GM08714 (cell line): ENCODE measurements around the gene GUCA2A.

Experiments
- H3K4me3 ChIP-seq: fragments of 200-500 bp; sonication (Bioruptor generic); 2 replicates; pipeline ENCODE4 v1.5.1; 2014; ENCODE audit warnings: mild to moderate bottlenecking, low read length, inconsistent platforms
- ZNF274 ChIP-seq: IDR thresholded peaks from 2 replicates; pipeline ENCODE4 v1.6.1; 2012; ENCODE audit warnings: mild to moderate bottlenecking, low read depth, low read length

The GUCA2A gene

GRCh38 chr1:42184616-42185015 is 20.1 kb upstream of the GUCA2A start:
- TF ChIP-seq ZNF274: no peak
- no peak overlapping the region for H3K4me3 ChIP-seq

DNA sequence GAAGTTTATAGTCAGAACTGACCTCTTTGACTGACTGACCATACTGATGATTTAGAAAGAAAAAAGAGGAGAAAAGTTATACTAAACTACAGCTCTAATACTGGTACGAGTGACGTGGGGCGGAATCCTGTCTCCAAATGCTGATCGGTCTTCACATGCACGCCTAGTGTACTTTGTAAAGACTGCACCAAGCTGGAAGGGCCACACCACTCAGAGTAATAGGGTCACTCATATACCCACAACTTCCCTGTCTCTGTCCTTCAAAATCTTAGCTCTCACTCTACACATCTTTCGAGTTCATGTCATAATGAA is 19.4 kb upstream of the GUCA2A start:
- TF ChIP-seq ZNF274: no peak
- no peak overlapping the region for H3K4me3 ChIP-seq

DNA sequence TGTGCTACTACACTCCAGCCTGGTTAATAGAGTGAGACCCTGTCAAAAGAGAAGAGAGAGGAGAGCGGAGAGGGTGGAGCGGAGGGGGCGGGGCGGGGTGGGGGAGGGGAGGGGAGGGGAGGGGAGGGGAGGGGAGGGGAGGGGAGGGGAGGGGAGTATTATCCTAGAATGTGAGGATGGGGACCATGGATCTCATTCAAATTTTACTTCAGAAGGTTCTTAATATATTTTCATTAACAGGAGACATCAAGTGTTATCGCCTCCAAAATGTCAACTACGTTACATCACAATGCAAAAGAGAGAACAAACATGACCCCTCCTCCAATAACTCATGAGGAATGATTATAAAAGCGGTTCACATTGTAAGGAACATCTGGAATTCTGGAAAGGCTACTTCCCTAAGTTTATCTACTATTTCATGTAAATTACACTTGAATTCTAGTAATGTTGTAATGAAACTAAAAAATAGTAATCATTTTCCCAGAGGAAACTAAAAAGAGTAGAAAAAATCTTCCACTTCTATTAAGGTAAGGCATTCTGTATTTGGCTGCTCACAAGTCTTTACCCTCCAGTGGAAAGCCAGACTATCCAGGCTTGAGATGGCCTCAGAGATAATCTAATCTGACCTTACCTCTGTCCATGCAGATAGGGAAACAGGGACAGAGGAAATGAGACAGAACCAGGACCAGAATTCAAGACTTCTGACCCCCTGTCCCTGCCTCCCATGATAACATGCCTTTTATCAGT is 18.8 kb upstream of the GUCA2A start:
- TF ChIP-seq ZNF274: no peak
- H3K4me3 ChIP-seq: no peak overlapping the region

GRCh38 chr1:42181687-42182086 is 17.1 kb upstream of the GUCA2A start:
- H3K4me3 ChIP-seq: no peak overlapping the region
- no peak for TF ChIP-seq ZNF274

- no peak overlapping the region for H3K4me3 ChIP-seq
- no peak for TF ChIP-seq ZNF274
Measured at GRCh38 chr1:42179900-42180329, 15.4 kb upstream of the GUCA2A start.

DNA sequence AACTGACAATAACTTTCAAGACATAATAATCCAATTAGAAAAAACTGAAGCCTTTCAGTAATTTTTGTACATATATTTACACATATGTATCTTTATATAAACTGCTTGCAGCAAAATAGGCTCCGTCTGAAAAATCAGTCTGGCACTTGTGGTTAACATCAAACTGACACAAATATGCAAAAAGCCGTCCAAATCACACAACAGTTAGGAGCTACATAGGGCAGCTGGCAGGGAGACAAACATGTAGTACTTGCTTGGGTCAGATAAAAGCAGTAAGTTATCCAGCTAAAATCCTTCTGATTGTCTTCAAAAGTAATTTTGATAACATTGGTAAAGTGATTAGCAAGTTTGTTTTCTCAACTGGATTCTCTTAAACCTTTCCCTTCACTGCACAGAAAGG is 14.7 kb upstream of the GUCA2A start:
- no peak overlapping the region for H3K4me3 ChIP-seq
- no peak for TF ChIP-seq ZNF274

GRCh38 chr1:42178249-42178648 is 13.7 kb upstream of the GUCA2A start:
- no peak for TF ChIP-seq ZNF274

GRCh38 chr1:42177541-42177981 is 13.0 kb upstream of the GUCA2A start:
- TF ChIP-seq ZNF274: no peak
- no peak overlapping the region for H3K4me3 ChIP-seq

More at GRCh38 chr1:42178249-42178648, 13.7 kb upstream of the GUCA2A start:
- H3K4me3 ChIP-seq: no peak overlapping the region

GRCh38 chr1:42176902-42177519 is 12.5 kb upstream of the GUCA2A start:
- H3K4me3 ChIP-seq: no peak overlapping the region
- no peak for TF ChIP-seq ZNF274

DNA sequence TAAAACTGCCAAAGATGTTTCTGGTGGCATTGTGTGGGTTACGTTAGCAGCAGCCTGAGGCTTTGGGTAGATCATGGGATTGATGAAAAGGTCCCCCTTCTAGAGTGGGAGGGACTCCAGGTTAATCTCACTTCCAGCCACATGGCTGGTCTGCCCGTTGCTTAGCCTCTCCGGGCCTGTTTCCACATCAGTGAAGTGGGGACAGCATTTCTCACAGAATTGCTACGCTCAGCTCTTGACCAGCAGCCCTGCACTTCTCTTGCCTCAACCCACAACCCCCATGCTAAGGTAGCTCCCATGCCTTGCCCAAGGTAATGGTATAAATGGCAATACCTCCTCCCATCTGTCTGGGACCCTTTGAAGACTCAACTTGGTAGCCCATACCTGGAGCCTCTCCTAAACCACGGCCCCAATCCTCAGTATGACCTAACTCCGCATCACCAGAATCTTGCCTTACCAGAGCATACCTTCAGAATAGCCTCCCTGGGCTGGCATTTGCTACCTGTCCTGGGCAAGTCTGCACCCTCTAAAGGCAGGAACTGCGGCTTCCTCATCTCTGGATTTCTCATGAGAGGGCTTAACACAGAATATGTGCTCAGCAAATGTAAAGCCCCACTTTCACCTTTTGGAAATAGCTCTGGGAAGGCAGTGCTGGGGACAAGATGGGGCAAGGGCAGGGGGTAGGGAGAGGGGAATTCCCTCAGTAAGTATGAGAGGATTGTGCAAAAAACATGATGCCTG is 10.9 kb upstream of the GUCA2A start:
- no peak overlapping the region for H3K4me3 ChIP-seq
- TF ChIP-seq ZNF274: no peak

- no peak for TF ChIP-seq ZNF274
- no peak overlapping the region for H3K4me3 ChIP-seq
Measured at GRCh38 chr1:42173961-42174735, 9.6 kb upstream of the GUCA2A start.

DNA sequence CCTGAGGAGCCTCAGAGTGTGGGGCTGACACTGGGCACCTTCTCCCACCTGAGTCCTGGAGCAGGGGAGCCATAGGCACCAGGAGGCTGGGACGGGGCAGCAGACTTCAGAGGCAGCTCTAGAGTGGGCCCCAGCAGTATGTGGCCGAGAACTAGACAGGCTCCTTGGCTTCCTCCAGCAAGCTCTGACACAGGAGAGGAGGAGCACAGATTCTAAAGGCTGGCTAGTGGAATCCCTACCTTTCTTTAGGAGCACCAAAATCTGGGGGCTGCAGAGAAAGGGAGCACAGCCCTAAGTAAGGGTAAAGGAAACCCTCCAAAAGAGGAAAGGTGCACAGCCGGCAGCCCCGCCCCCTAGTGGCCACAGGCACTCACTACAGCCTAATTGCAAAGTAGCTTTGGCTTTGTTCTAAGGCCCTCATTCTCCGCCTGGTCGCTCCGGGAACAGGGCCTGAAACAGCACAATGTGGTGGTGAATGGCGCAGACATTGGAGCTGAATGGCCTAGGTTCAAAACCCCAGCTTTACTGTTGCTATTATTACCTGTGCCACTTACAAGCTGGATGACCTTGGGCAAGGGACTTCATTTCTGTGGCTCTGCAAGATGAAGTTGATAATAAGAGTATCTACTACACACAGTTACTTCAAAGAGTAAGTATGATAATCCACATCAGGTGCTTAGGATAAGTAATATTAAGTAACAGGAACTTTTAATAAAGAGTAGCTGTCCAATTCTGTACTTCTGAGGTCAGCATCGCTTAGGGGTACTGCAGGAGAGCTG is 8.8 kb upstream of the GUCA2A start:
- TF ChIP-seq ZNF274: no peak
- no peak overlapping the region for H3K4me3 ChIP-seq

DNA sequence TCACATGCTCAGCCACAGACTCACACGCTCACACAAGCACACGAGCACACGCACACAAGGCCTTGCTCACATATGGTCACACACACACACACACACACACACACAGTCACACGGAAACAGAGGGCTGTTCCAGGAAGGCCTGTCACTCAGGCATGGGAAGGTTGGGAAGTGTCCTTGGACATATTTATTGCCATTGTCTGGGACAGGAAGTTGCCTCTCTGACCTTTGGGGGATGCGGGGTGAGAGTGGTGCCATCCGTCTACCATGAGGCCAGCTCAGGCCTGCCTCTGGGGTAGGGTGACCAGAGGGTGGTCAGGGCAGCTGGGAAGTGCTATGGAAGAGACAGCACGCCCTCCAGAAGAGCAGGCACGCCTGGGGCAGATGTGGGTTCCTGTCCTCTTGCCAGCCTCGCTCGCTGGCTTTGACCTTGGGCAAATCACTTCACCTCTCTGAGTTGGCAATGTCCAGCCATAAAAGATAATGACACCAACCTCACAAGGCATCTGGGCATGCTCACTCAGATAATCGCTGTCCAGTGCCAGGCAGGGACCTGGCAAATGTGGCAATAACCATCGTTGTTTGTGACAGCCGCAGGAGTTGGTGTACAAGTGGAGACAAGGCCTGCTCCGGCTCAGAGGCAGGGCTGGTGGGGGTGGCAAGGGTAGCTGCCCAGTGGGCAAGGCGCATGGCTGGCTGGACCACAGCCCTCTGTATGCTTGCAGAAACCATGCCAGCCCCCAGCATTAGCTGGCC is 8.0 kb upstream of the GUCA2A start:
- TF ChIP-seq ZNF274: no peak

More for the DNA sequence above, 8.0 kb upstream of the GUCA2A start:
- no peak overlapping the region for H3K4me3 ChIP-seq
